Osteoblast (primary cell): ENCODE results near the gene NDUFAF4. TPM values are rescaled to one million over a fixed set of nuclear protein-coding genes. Genes with fewer than 3 reads are reported as not detected.

Experiments
- DNase-seq: peaks from one replicate; pipeline ENCODE4 v3.0.0; 2011; ENCODE audit warnings: low spot score, mixed read lengths; ENCODE audit not compliant: insufficient read length; ENCODE audit errors: missing footprints
- H2AFZ ChIP-seq: 2 replicates; pipeline ENCODE4 v1.6.0; 2011; ENCODE audit warnings: mild to moderate bottlenecking, low read length
- H3K27ac ChIP-seq: 2 replicates; pipeline ENCODE4 v1.5.1; 2011; ENCODE audit warnings: mild to moderate bottlenecking, low read depth, low read length, moderate library complexity
- H3K27me3 ChIP-seq: 2 replicates; pipeline ENCODE4 v1.6.0; 2012; ENCODE audit warnings: mild to moderate bottlenecking, control low read depth, inconsistent platforms, low read length, moderate library complexity; ENCODE audit not compliant: insufficient read depth
- H3K36me3 ChIP-seq: 2 replicates; pipeline ENCODE4 v1.5.1; 2011; ENCODE audit warnings: mild to moderate bottlenecking, low read length, control low read depth, moderate library complexity; ENCODE audit not compliant: insufficient read depth
- H3K4me1 ChIP-seq: 2 replicates; pipeline ENCODE4 v1.5.1; 2011; ENCODE audit warnings: mild to moderate bottlenecking, low read length, control low read depth, moderate library complexity; ENCODE audit not compliant: insufficient read depth
- H3K4me2 ChIP-seq: 2 replicates; pipeline ENCODE4 v1.6.0; 2011; ENCODE audit warnings: mild to moderate bottlenecking, low read length; ENCODE audit not compliant: insufficient read depth
- H3K4me3 ChIP-seq: fragments of 200-600 bp; sonication (generic); 3 replicates; pipeline ENCODE4 v1.5.1; 2012; ENCODE audit warnings: mild to moderate bottlenecking, low read length, inconsistent platforms; ENCODE audit not compliant: insufficient read depth
- H3K79me2 ChIP-seq: 2 replicates; pipeline ENCODE4 v1.6.0; 2012; ENCODE audit warnings: mild to moderate bottlenecking, low read length, control low read depth, inconsistent platforms; ENCODE audit not compliant: insufficient read depth
- H3K9me3 ChIP-seq: 2 replicates; pipeline ENCODE4 v1.5.1; 2011; ENCODE audit warnings: low read depth, low read length, control low read depth
- H4K20me1 ChIP-seq: 2 replicates; pipeline ENCODE4 v1.6.0; 2012; ENCODE audit warnings: mild to moderate bottlenecking, low read length, control low read depth; ENCODE audit not compliant: insufficient read depth
- CTCF ChIP-seq: IDR thresholded peaks from 2 replicates; pipeline ENCODE4 v1.5.1; 2011; ENCODE audit warnings: mild to moderate bottlenecking, low read depth, low read length, moderate library complexity; ENCODE audit errors: extremely low read depth
- small RNA-seq: library from RNA; depleted of rRNA; stranded (forward); fragments of <200 nt; gene quantifications from one replicate; pipeline ENCODE3, GENCODE V24; 2012
- total RNA-seq: library from RNA; depleted of rRNA; stranded (reverse); fragments of >200 nt; gene quantifications from 2 replicates; pipeline ENCODE4 v1.2.3, GENCODE V29; 2012

The NDUFAF4 gene
- total RNA-seq, 1 donor: 6.5 TPM

DNA sequence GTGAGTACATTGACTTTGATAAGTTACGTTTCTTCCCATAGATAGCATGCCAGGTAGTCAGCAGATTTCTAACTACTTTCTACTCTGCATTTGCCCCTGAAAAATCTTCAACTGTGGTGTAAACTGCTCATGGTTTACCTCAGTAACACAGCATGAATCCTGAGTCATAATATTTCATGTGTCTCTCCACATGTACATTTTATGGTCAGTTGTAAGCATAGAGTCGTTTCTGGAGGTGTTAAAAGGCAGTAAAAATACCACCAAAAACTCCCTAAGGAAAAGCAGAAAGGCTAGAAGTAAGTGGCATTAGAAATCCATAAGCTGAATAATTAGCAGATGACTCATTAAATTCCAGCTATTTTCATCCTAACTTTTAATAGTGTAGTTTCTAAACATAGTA lies 56.3 kb downstream of the NDUFAF4 start:
- Histone ChIP-seq H3K4me1 (peaks cover 5% of the 10 kb centered on the region), H3K4me3 (no peak overlapping the region), H4K20me1 (no peaks in the 10 kb centered on the region), H3K79me2 (no peaks in the 10 kb centered on the region), H3K27me3 (peaks cover 17% of the 10 kb centered on the region), H3K36me3 (no peaks in the 10 kb centered on the region), H3K9me3 (no peaks in the 10 kb centered on the region), H2AFZ (no peak overlapping the region), H3K4me2 (no peak overlapping the region), H3K27ac (no peak overlapping the region)
- DNase-seq: no peak
- TF ChIP-seq CTCF: no peak

Small RNAs within 50 kb of the gene (small RNA-seq; reads per million reads assigned to genes)
- not detected for gene RN7SL509P

Other genes starting within 250 kb of the NDUFAF4 start
- under 0.01 TPM in 2 replicates for gene GPR63, start 60.4 kb downstream of the NDUFAF4 start, total RNA-seq
- gene KLHL32, start 26.8 kb upstream of the NDUFAF4 start, total RNA-seq: not detected in 2 replicates